Activated naive CD4-positive, alpha-beta T cell treated with anti-CD3 and anti-CD28 coated beads, Interleukin-2, amount 50 U/mL, for 16 hours (primary cell): ENCODE results near the gene JAM3.
"Not testable (repeated sequence)": the region's sequence is repeated elsewhere in the genome, so short reads cannot be mapped to it uniquely, and the experiment has no call there.

Experiments
- DNase-seq: peaks from one replicate; pipeline ENCODE4 v3.0.0-alpha.2; 2020

The JAM3 gene

DNA sequence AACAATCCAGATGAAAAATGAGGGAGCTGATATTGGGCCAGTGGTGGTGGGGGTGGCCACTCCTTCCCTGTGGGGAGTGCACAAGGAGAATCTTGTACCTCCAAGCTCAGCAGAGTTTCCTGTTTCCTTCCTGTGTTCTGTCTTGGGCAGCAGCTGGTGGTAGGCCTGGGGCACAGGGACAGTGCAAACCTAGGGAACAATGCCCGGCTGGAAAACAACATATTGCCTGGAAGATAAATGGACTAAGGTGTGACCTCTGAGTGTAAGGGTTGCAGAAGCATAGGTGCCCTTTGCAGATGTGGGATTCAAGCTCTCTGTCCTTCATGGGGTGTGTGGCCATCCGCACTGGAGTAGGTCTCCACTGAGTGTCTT, 5.8 kb upstream of the JAM3 start:
- DNase-seq: no peak

DNA sequence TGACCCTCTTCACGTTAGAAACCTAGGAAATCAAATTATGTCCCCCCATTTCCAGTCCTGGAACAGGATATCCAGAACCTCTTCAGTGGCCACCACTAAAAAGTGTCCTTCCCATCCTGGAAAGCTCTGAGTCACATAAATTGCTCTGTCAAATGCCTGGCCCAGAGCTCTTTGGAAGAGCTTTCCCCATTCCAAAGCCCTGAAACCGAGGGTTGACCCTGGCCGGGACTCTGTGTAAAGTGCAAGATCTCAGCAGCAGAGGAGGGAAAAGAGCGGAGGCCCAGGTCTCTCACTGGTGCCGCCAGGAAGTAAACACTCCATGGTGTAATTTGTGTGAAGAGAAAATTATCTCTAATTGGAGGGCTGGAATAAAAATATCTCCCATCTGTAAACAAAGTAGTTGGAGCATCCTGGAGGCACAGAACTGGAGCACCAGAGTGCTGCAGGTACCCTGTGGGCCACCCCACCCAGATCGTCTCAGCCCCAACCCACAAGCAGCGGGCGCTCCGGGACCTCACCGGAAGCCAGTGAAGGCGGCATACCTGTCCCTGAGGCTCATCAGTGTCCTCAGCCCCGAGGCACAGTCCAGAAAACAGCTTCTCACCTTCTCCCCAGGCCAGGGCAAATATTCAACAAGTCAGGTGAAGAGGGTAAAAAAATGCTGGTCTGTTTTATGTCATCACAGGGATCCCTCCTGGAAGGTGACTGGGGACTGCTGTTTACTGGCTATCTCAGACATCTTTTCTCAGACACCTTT, 4.7 kb upstream of the JAM3 start:
- DNase-seq: no peak

DNA sequence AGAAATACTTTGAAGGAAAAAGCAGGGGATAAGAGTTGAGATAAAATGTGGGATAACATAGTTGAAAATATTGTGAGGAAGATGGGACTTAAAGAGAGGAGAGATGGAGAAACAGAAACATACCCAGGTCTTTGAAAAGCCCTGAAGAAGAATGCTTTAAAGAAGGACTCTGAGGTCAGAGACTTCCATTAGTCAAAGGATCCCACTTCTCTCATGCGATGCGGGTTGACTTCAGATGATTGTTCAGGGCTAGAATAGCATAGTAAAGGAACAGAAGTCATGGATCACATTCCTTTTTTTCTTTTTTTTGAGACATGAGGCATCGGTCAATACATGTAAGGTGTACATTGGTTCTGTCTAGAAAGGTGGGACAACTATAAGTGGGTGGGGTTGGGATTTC, 3.5 kb upstream of the JAM3 start:
- DNase-seq: no peak

DNA sequence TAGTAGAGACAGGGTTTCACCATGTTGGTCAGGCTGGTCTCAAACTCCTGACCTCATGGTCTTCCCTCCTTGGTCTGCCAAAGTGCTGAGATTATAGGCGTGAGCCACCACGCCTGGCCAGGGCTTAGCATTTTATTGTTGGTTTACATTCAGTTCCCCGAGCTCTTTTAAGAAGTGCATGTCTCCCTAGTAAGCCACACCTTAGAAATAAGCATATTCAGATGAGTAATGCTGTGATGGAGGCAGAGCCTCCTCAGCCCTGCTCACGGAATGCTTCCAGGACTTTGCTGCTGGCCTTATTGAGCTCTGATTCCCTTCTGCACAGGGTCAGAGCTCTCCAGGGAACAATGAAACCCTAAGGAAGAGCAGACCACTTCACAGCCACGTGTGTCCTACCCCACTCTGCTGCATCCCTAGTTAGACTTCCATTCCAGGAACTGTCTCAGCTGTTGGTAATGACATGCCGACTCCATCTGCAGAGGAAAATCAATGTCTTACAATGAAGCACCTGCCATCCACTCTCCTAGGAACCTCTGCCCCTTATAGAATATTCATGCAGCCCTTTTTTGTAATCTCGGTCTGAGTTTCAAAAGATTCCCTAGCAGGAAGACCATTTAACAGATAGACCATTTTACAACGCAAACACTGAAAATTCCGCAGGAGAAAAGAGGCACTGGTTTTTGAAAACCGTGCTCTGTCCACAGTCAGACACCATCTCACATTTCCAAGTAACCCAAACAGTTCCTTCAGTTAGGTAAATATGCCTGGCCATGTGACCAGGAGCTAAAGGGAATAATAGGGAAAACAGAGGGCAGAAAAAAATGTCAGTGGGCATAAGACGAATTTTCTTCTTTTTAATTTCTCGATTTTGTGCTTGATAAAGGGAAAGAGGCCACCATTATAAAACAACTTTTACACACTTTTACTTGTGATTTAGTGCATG, 1.7 kb upstream of the JAM3 start:
- no peak for DNase-seq

DNA sequence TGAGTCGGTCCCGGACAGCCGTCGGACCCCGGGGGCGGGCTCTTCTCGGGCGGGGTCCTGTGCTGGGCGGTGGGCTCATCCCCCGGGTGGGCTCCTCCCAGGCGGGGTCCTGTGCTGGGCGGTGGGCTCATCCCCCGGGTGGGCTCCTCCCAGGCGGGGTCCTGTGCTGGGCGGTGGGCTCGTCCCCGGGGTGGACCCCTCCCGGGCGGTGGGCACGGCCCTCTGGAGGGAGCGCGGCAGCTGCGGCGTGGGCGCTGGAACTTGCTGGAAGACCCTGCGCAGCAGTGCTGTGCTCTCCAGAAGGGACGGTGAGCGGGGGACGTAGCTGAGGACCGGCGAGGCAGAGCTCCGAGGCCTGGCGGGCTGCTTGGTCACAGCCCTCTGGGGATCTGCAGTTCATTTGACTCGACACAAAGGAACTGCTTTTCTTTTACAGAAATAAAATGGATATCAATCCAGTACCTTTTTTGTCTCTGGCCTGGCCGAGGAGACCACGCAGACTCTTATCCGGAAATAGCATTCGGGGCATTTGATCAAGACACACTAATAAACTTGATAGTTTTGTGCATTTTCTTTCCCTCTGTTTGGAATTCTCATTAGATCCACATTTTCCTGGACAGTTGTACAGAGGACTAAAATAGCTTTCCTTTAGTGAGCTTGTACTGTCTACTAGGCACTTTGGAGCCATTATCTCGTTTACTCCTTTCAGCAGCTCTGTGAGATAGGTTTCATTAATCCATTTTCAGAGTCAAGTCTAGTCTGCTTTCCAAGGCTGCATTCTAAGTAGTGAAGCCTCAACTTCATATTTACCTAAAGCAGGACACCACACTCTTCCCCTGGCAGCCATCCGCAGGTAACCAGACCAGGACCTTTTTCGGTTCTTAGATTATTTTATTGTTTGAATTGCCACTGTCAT, 812 bp downstream of the JAM3 start:
- no peak for DNase-seq

DNA sequence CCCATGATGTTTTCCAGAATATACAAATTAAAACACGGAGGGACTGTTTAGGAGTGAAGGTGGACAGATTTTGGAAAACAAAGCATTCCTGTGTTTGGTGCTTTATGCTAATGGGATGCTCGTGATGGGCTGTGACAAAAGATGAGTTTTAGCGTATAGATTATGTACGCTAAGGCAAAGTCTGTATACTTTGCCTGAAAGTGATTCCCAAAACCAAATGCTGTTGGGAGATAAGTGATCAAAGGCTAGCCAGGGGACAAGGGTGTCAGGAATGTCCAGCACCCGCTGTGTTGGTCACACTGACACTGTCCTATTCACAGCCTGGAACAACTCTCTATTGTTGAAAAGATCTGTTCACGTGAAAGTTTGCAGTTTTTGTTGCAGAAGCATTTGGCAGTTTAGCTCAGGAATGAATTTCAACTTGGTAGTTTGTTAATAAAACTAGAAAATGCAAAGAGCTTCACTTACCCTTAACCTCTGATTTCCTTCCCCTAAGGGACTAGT, 1.5 kb downstream of the JAM3 start:
- DNase-seq: no peak

DNA sequence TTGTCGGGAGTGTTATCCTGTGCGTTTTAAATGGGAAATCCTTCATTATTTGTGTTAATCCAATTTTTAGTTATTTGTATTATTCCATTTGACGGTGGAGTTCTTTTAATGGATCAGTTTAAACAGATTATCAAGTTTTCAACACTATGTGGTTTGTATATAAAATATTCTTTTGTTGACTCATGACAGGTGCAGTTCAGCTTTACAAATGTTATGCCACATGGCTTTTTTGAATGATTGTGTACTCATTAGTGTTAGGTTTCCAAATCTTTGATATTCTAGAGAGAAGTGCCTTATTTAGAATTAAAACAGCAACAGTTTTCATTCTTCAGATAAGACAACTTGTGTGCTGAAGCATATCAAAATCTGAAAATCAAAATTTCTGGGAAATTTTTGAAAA, 2.4 kb downstream of the JAM3 start:
- DNase-seq: no peak

DNA sequence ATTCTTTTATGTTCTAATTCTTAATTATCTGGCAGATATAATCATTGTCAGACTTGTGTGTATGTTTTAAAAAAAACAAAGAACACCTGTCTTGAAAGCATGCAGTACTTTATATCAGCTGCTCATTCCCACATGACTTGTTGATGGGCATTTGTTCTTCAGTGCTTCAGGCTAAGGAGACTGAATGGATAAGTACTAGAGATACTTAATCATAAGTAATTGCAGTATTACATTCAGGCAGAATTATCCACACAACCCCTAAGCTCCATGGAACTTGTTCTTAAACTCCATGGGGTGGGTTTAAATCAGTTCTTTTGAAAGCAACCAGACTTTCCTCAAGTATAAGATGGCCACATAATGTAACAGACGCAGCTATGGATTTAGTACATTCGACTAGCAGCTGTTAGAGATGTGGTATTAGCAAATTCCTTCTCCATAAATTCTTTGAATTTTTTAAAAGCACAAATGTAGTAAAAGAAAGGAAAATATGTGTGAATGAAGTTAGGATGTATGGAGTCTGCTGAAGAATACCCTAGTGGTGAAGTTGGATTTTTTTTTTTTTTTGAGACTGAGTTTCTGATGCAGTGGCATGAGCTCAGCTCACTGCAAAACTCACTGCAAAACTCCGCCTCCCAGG, 3.0 kb downstream of the JAM3 start:
- no peak for DNase-seq

DNA sequence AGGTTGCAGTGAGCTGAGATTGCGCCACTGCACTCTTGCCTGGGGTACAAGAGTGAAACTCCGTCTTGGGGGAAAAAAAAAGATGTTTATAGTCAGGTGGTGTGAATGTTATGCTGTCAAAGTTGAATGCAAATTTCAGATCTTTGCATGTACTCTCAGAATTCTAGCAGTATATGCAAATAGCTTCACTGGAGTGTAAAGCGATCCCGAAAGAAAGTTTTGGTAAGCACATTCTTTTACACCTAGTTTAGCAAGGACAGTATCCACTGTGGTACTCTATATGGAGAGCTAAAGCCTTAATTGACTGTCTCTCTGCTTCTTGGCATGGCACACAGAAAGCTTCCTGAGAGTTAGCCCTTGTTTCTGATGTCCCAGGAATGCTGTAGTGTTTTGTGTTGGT, 4.0 kb downstream of the JAM3 start:
- DNase-seq: no peak

DNA sequence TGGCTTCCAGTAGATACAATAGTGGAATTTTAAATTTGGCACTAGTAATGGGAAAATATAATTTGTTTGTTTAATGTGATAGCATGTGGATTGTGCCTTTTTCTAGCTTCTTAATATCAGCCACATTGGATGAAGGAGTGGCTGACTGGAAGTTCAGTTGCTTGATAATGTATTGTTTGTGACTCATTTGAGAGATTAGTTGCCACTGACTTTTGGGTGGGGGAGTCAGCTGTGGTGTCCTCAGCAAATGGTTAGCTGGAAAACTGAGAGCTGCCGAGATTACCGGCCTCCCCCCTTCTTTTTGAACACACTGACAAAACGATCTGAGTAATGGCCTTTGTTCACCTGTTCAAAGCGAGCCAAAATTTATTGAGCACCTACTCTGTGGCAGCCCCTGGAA, 5.5 kb downstream of the JAM3 start:
- no peak for DNase-seq

DNA sequence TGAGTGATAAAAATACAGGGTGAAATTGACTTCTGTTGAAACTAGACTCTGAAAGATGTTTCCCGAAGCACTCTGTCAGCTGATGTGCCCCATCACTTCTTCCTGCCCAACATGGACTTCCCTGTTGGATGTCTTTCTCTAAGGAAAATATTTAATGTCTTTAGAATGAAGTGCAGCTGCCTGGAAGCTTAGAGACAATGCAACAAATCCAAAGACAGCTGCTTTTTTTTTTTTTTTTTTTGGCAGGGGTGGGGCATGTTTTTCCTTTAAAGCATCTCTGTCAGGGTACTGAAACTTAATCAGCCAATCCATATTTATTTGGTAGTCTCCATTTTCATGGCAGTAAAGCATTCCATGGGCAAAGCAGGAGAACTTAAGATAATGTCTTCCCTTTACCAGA, 5.9 kb downstream of the JAM3 start:
- DNase-seq: no peak

DNA sequence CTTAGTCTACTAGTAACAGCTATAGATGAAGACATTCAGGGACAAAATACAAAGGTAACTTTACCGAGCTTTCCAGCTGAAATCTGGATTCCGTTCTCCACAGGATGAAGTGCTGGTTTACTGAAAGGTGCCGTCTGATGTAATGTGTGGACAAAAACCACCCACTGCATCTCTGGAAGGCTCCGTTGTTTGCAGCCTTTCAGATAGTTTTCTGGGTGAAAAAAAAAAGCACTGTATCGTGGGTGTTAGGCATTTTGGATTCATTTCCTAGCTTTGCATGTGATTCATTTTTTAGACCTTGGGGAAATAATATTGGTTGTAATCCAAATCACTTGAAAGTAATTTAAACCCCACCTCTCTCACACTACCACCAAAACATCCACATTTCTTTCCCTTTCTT, 10.4 kb downstream of the JAM3 start:
- DNase-seq: no peak

DNA sequence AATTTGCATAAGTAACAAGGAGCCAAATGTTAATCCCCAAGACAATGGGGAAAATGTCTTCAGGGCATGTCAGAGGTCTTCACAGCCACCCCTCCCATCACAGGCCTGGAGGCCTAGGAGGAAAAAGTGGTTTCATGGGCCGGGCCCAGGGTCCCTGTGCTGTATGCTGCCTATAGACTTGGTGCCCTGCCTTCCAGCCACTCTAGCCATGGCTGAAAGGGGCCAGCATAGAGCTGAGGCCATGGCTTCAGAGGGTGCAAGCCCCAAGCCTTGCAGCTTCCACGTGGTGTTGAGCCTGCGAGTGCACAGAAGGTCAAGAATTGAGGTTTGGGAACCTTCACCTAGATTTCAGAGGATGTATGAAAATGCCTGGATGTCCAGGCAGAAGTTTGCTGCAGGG, 12.4 kb downstream of the JAM3 start:
- DNase-seq: not testable (repeated sequence)

DNA sequence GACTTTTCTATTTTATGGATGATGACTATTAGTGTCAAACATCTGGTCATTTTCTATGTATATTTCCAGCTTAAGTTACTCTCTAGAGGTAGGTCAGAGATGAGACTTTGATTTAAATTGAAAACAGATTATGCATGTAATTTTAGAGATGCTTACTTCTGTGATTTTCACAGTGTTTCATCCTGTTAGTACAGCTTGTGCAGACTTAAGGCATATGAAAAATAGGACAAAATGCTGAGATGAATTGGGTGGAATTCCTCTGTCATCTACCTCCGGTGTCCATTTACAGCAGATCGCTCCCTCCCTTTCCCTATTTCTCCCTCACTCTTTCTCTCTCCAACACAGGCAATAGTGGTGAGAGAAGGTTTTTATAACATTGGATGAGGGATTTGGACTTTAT, 14.1 kb downstream of the JAM3 start:
- DNase-seq: no peak

DNA sequence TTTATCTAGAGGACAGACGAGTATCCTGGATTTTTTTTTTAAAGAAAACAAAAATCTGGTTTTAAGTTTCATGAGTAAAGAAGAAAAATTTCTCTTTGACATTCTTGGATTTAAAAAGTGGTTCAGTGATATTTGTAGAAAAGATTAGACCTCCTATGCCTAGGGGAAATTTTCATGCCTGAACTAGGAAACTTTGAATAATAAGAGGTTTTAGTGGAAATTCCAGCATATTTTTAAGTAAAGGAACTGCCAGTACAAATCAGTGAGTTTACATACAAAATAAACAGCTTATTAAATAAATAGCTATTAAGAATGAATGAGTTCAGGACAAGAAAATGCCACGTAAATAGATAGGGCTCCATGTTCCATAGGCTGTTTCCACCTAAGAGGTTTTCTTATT, 17.5 kb downstream of the JAM3 start:
- DNase-seq: no peak

DNA sequence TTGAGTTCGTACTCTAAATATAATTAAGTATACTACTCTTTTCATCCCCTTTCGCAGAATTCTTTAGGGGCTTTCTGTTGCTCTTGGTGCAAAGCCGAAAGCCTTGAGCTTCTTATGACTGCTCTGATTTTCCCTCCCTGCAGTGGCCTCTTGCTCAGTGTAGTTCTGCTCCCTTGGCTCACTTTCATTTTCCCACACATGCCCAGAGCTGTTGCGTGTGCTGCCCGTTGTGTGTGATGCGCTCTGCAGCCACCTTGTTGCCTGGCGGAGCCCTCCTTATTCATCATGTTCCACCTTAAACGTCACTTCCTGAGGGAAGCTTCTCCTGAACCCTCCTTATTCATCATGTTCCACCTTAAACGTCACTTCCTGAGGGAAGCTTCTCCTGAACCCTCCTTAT, 23.1 kb downstream of the JAM3 start:
- DNase-seq: not testable (repeated sequence)

DNA sequence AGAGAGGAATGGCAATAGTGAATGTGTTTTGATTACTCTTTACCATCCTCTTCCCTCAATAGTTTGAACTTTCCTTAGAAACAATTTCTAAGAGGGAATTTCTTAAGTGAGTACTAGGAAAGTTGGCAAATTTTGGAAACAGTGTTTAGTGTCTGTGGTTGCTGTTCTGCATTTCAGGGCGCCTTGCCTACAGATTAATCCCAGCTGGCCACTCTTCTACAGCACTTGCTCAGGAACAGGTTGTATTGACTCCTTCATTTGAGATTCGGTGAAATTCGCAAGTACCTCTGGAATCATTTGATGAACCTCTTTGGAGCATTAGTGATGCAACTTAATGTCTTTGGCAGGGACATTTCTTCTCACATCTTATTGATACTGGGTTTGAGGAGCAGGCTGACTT, 28.3 kb downstream of the JAM3 start:
- no peak for DNase-seq

DNA sequence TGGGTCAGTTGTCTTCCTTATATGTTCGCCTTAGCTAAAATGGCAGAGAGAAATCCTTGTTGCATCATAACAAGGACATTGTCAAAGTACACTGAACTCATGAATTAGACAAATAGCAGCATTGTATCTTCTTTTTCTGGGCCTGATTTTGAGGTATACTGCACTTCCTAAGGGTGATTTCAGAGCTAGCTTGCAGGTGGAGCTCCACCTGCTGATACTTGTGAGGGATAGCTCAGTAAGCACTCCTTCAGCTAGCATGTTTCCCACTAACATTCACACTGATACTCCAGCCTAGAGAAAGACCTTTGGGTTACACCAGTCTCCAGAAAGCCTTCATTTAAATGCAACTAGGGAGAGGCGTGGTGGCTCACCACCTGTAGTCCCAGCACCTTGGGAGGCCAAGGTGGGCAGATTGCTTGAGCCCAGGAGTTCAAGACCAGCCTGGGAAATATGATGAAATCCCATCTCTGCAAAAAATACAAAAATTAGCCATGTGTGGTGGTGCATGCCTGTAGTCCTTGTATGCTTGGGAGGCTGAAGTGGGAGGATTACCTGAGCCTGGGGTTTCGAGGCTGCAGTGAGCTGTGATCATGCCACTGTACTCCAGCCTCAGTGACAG, 29.8 kb downstream of the JAM3 start:
- no peak for DNase-seq

DNA sequence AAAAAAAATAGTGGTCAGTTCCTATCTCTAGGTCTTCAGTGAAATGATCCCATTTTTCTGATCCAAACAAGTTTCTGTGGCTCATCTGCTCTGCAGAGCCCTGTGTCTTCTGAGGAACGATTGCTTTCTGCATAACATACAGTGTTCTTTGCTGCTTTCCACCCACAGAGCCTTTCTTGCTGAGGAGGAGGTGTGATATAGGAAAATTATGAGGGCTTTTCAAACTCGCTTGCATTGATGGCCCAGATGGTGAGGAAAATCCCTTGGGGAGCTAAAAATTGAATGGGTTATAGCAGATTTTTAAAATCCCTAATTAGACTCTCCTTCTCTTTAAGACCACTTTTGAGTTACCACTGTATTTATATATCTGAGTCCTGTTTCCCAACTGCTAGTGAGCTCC, 31.3 kb downstream of the JAM3 start:
- no peak for DNase-seq

DNA sequence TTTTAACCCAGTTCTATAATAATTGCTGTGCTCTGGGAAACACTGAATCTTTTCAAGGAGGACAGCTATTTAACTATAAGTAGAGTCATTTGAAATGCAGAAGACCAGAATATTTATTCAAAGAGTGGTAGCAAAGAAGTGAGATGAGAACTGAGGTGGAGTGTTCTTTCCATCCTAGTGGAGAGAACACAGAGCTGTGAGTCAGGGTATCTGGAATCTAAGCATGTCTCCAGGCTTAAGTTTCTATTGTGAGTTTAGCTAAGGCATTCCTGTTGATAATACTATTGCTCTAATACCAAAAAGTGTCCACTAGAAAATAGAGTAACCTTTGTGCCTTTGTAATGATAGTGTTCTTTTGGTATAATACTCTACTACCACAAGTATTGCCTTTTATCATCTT, 32.4 kb downstream of the JAM3 start:
- no peak for DNase-seq

DNA sequence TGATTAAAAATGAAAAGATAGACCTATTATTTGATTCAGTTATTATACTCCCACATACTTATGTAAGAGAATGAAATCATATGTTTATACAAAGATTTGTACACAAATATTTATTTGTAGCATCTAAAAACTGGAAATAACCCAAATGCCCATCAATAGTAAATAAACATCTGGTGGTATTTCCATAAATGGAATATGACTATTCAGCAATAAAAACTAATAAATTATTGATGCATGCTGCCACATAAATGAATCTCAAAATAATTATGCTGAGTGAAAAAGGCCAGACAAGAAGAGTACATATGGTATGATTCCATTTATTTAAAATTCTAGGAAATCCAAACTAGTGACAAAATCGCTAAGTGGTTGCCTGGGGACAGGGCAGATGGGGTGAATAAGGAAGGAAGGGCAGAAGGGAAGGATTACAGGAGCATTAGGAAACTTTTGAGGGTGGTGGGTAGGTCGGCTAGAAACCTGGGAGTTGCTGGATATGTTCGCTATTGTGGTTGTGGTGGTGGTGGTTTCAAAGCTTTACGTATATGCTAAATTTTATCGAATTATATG, 41.5 kb downstream of the JAM3 start:
- DNase-seq: no peak

DNA sequence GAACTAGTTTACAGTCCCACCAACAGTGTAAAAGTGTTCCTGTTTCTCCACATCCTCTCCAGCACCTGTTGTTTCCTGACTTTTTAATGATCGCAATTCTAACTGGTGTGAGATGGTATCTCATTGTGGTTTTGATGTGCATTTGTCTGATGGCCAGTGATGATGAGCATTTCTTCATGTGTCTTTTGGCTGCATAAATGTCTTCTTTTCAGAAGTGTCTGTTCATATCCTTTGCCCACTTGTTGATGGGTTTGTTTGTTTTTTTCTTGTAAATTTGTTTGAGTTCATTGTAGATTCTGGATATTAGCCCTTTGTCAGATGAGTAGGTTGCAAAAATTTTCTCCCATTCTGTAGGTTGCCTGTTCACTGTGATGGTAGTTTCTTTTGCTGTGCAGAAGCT, 44.9 kb downstream of the JAM3 start:
- not testable (repeated sequence) for DNase-seq
